Natural killer cell treated with Interleukin-12 subunit alpha and Interleukin-12 subunit beta and Interleukin-15 and Interleukin-18, amount 100 ng/mL, for 72 hours (primary cell): ENCODE results near the gene RPS13. TPM values are rescaled to one million over a fixed set of nuclear protein-coding genes. Genes with fewer than 3 reads are reported as not detected.
"Not testable (repeated sequence)": the region's sequence is repeated elsewhere in the genome, so short reads cannot be mapped to it uniquely, and the experiment has no call there.

Experiments
- ATAC-seq, 2 donors: fragments of 150-1000 bp; cut with Tn5 transposase in 1 of 2; sonication (Bioruptor Pico), chemical (Tn5 transposase) in 1 of 2; 2 replicates each; pipeline ENCODE4 v1.10.0; 2021
- DNase-seq: peaks from one replicate; pipeline ENCODE4 v3.0.0; 2022; ENCODE audit warnings: low spot score
- H3K27ac Mint-ChIP-seq, 2 donors: 1 replicate in 1 of 2; 2 replicates in 1 of 2; pipeline ENCODE4 v1.8.0; 2022; ENCODE audit warnings: mixed read lengths in 2 of 2, mild to moderate bottlenecking in 1 of 2, moderate library complexity in 1 of 2
- H3K27me3 Mint-ChIP-seq, 2 donors: 1 replicate in 1 of 2; 2 replicates in 1 of 2; pipeline ENCODE4 v1.8.0; 2022; ENCODE audit warnings: mixed read lengths in 2 of 2
- H3K36me3 Mint-ChIP-seq: one replicate; pipeline ENCODE4 v1.8.0; 2022; ENCODE audit warnings: mixed read lengths
- H3K4me1 Mint-ChIP-seq, 2 donors: 1 replicate in 1 of 2; 2 replicates in 1 of 2; pipeline ENCODE4 v1.8.0; 2022; ENCODE audit warnings: low read depth in 2 of 2, mixed read lengths in 2 of 2, mild to moderate bottlenecking in 1 of 2
- H3K4me3 Mint-ChIP-seq: one replicate; pipeline ENCODE4 v1.8.0; 2022; ENCODE audit warnings: mixed read lengths
- H3K9me3 Mint-ChIP-seq: 2 replicates; pipeline ENCODE4 v1.8.0; 2022; ENCODE audit warnings: mixed read lengths
- total RNA-seq, 2 donors: library from RNA; stranded (reverse); gene quantifications; one replicate each; pipeline ENCODE4 v1.2.3, GENCODE V29; 2022

The RPS13 gene
- total RNA-seq, 2 donors from 2014 or later, result 688 to 721 TPM

DNA sequence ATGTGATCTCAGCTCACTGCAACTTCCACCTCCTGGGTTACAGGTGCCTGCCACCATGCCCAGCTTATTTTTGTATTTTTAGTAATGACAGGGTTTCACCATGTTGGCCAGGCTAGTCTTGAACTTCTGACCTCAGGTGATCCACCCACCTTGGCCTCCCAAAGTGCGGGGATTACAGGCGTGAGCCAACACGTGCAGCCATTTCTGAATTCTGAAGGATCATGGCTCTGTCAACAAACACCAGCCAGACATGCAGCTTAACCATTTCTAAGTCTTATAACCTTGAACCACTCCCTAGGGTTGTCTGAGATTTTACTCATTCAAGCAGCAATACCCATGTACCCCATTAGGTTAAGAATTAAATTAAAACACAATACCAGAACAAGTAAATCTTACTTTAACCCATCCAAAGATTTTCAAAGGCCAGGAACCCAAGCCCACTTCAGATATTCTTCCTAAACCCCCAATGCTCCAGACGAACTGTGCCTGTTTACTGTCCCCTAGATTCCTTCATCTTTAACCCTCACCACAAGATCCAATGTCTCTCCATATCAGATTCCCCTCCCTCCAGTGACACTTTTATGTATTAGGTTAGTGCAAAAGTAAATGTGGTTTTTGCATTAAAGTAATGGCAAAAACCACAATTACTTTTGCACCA, 4.0 kb downstream of the RPS13 start:
- DNase-seq (no peak), ATAC-seq (no peak)
- Mint-ChIP-seq H3K27me3 (no peaks in the 10 kb centered on the region), H3K4me3 (no peak overlapping the region), H3K4me1 (peaks cover 33 to 39% of the 10 kb centered on the region in 2 donors), H3K9me3 (no peaks in the 10 kb centered on the region), H3K36me3 (peaks cover 35% of the 10 kb centered on the region), H3K27ac (peak overlapping the region in 1 of 2 donors; percentile 98)

DNA sequence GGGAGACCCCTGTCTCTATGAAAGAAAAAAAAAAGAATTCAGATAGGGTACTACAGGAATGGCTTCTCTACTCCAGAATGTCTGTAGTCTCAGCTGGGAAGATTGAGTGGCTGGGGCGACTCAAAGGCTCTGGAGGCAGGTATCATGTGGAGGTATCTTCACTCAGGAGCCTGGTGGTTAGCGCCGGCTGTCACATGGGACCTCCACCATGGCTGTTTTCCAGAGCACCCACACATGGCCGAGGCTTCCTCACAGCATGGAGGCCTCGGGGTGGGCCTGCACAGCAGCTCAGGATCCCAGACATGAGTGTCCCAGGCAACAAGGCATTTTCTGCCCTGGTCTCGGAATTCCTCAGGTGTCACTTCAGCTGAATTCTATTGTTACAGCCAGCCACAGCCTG, 10.1 kb downstream of the RPS13 start:
- Mint-ChIP-seq H3K36me3 (no peaks in the 10 kb centered on the region), H3K27ac (no peak overlapping the region), H3K4me3 (no peak overlapping the region), H3K9me3 (no peaks in the 10 kb centered on the region), H3K27me3 (no peaks in the 10 kb centered on the region), H3K4me1 (peaks cover 0 to 2% of the 10 kb centered on the region in 2 donors)
- no peak for DNase-seq
- ATAC-seq, result no peak

DNA sequence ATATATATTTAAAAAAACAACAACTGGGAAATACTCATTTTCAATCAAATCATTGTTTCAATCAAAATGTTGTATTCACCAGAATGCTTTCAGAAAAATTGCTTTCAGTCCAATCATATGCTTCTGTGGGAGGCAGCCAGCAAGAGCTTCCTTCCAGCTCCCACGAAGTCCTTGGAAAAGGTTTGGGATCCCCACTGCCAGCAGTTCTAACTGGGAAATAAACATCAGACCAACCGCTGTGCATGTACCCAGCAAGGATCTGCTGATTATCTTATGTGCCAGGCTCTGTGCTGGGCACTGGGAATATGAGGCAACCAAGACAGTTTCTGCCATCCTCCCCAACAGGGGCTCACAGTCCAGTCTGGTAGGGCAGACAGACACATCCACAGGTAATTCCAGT, 10.8 kb downstream of the RPS13 start:
- Mint-ChIP-seq H3K4me3 (no peak overlapping the region), H3K27me3 (no peaks in the 10 kb centered on the region), H3K27ac (no peak overlapping the region), H3K36me3 (no peaks in the 10 kb centered on the region), H3K4me1 (peaks cover 0 to 2% of the 10 kb centered on the region in 2 donors), H3K9me3 (no peaks in the 10 kb centered on the region)
- DNase-seq (no peak), ATAC-seq (no peak)

DNA sequence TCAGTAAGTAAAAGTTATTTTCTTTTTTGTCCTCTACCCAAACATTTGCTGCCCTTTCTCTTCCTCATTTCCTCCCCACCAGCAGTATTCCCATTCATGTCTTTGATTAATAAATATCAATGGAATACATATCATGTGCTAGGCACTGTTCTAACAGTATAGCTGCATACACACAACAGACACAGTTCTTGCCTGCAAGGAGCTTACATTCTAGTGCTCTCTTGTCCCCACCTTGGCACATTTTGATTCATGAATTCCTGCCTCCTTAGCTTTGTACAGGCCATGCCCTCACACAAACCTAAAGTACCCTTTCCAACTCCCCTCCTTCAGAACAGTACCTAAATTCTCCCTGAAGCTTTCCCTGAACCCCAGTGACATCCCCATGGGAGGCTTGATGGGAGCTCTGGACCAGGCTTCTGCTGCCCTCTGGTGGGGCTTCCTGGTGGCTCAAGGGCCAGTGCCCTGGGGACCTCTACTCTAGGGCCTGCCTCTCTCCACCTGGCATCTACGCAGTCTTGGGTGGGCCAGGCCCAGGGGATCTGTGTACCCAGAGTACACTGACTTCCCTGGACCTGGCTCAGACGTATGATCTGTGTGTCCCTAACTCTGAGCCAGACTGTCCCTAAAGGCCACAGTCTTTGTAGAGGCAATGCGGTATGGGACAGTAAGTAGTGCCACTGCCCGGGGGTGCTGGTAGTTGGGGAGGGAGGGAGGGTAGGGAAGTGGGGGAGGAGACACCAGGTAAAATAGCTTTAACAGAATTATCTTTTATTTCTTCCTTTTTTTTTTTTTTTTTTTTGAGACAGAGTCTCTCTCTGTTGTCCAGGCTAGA, 14.1 kb downstream of the RPS13 start:
- Mint-ChIP-seq H3K27ac (no peak overlapping the region), H3K4me3 (no peak overlapping the region), H3K27me3 (peaks cover 0 to 2% of the 10 kb centered on the region in 2 donors), H3K36me3 (no peaks in the 10 kb centered on the region), H3K9me3 (no peaks in the 10 kb centered on the region), H3K4me1 (no peaks in the 10 kb centered on the region)
- DNase-seq, result no peak
- ATAC-seq, result peak; percentile 68 to 77

DNA sequence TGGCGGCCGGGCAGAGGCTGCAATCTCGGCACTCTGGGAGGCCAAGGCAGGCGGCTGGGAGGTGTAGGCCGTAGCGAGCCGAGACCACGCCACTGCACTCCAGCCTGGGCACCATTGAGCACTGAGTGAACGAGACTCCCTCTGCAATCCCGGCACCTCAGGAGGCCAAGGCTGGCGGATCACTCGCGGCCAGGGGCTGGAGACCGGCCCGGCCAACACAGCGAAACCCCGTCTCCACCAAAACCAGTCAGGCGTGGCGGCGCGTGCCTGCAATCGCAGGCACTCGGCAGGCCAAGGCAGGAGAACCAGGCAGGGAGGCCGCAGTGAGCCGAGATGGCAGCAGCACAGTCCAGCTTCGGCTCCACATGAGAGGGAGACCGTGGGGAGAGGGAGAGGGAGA, 26.3 kb downstream of the RPS13 start:
- not testable (repeated sequence) for H3K9me3 Mint-ChIP-seq, H3K27me3 Mint-ChIP-seq, ATAC-seq, H3K4me3 Mint-ChIP-seq, H3K27ac Mint-ChIP-seq, DNase-seq, H3K36me3 Mint-ChIP-seq, H3K4me1 Mint-ChIP-seq

DNA sequence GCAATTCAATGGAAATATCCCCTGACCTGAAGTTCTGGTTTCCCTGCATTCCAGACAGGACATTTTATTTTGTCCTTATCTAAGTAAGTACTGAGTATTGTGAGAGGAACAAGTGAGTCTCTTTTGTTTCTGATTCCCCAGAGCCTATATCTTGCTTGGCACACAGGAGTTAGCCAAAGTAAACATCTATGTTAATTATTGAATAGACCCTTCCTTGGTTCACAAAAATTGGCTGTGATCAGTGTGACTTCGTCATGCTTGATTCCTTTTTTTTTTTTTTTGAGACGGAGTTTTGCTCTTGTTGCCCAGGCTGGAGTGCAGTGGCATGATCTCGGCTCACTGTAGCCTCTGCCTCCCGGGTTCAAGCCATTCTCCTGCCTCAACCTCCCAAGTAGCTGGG, 29.0 kb downstream of the RPS13 start:
- H3K36me3 Mint-ChIP-seq, H3K27ac Mint-ChIP-seq, H3K9me3 Mint-ChIP-seq, ATAC-seq, DNase-seq, H3K4me3 Mint-ChIP-seq, H3K4me1 Mint-ChIP-seq: not testable (repeated sequence)
- peaks cover 3 to 12% of the 10 kb centered on the region in 2 donors for H3K27me3 Mint-ChIP-seq

DNA sequence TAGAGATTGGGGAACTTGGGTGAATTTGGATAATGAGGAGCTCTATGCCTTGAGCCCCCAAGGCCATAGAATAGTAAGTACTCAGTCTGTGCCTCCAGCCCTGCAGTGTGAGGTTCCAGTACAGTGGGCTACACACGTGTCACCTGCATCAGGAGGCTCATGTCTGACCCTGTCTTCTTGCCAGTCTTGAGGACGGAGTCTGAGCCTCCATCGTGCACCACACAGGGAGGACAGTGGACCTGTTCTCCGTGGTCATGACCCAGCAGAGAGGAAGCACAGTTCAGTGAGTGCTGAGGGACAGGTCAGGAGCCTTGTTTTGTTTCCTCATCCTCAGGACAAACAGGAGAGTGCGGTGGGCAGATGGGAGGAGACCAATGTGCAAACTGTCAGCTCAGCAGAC, 30.8 kb downstream of the RPS13 start:
- ATAC-seq, result no peak
- H3K4me3 Mint-ChIP-seq, result no peak overlapping the region
- H3K9me3 Mint-ChIP-seq, result no peaks in the 10 kb centered on the region
- no peaks in the 10 kb centered on the region for H3K36me3 Mint-ChIP-seq
- H3K27me3 Mint-ChIP-seq, result peaks cover 11 to 12% of the 10 kb centered on the region in 2 donors
- DNase-seq, result no peak
- no peaks in the 10 kb centered on the region for H3K4me1 Mint-ChIP-seq
- H3K27ac Mint-ChIP-seq, result no peak overlapping the region

DNA sequence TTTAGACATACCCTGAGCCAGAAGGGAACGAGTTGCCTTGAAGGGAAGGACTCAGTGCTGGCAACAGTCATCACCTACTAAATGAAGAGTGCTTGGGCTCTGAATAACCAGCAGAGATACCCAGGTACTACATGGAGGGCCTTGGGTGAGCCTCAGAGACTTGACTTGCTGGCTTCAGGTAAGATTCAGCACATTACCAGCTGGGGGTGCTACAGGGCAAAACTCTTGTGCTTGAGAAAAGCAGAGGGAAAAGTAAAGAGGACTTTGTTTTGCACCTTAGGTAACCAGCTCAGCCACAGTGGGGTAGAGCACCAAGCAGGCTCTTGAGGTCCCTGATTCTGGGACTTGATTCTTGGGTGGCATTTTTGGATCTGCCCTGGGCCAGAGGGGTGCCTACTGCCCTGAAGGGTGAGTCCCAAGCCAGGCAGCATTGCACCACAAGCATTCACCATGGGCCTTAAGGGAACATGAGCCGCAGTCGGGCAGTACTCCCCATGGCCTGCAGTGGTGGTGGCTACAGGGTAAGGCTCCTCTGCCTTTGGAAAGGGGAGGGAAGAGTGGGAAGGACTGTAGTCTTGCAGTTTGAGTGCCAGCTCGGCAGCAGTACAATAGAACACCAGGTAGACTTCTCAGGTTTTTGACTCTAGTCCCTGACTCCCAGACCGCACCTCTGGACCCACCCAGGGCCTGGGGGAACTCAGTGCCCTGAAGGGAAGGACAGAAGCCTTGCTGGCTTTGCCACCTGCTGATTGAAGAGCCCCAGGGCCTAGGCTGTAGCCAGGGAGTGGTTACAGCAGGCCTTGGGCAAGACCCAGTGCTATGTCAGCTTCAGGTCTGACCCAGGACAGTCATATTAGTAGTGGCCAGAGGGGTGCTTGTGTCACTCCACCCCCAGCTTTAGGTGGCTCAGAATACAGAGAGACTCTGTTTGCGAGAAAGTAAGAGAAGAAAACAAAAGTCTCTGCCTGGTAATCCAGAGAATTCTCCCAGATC, 40.5 kb downstream of the RPS13 start:
- DNase-seq (no peak), ATAC-seq (no peak)
- no peaks in the 10 kb centered on the region for H3K9me3 Mint-ChIP-seq
- H3K4me3 Mint-ChIP-seq, result no peak overlapping the region
- H3K27ac Mint-ChIP-seq, result no peak overlapping the region
- no peaks in the 10 kb centered on the region for H3K4me1 Mint-ChIP-seq
- H3K27me3 Mint-ChIP-seq, result peaks cover 14 to 21% of the 10 kb centered on the region in 2 donors
- no peaks in the 10 kb centered on the region for H3K36me3 Mint-ChIP-seq

DNA sequence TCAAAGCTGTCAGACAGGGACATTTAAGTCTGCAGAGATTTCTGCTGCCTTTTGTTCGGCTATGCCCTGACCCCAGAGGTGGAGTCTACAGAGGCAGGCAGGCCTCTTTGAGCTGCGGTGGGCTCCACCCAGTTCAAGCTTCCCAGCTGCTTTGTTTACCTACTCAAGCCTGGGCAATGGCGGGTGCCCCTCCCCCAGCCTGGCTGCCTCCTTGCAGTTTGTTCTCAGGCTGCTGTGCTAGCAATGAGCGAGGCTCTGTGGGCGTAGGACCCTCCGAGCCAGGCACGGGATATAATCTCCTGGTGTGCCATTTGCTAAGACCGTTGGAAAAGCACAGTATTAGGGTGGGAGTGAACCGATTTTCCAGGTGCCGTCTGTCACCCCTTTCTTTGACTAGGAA, 43.4 kb downstream of the RPS13 start:
- H3K4me1 Mint-ChIP-seq, H3K27ac Mint-ChIP-seq, H3K36me3 Mint-ChIP-seq, H3K9me3 Mint-ChIP-seq, DNase-seq, ATAC-seq, H3K4me3 Mint-ChIP-seq: not testable (repeated sequence)
- peaks cover 9 to 16% of the 10 kb centered on the region in 2 donors for H3K27me3 Mint-ChIP-seq

DNA sequence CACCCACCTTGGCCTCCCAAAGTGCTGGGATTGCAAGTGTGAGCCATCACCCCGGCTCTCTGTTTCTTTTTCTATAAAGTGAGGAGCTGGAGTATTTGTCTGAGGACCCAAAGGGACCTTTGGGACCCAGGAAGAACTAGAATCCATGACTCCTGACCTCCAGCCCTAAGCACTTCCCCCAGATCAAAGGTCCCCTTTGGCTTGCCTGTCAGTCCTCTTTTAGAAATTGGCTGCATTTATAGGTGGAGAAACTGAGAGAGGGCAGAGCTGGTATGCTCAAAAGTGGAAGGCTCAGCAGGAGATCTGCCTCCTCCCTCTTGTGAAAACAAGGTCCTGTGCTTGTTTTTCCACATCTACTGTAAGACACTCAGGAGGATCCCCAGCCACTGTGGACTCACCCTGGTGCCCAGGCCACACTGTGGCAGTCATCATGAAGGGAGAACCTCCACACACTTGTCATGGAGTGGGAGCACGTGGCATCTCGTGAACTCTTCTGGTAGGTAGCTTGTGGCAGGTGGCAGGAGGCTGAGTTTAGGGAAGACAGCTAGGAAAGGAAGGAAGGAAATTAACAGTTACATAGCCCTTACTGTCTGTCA, 50.9 kb downstream of the RPS13 start:
- Mint-ChIP-seq H3K36me3 (no peaks in the 10 kb centered on the region), H3K9me3 (no peaks in the 10 kb centered on the region), H3K27me3 (peaks cover 6 to 13% of the 10 kb centered on the region in 2 donors), H3K4me3 (no peak overlapping the region), H3K4me1 (no peaks in the 10 kb centered on the region), H3K27ac (no peak overlapping the region)
- DNase-seq (no peak), ATAC-seq (no peak)

DNA sequence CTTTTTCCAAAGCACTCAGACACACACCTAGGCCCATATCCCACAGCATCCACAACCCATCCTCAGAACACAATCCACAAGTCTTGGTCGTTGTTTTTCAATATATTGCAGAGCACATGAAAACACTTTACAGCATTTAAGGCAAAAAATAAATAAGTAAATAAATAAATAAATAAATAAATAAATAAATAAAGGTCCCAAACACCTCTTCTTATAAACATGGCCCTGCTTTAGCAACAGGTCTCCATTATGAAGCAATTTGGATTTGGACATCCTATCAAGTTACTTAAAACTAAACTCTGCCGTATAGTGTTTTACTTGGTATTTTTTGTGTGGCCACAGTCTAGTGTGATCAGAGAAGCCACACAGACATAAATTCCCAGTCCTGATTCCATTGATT, 52.5 kb downstream of the RPS13 start:
- ATAC-seq (no peak), DNase-seq (no peak)
- Mint-ChIP-seq H3K4me3 (no peak overlapping the region), H3K27ac (no peak overlapping the region), H3K36me3 (no peaks in the 10 kb centered on the region), H3K9me3 (no peaks in the 10 kb centered on the region), H3K4me1 (no peaks in the 10 kb centered on the region), H3K27me3 (peaks cover 6 to 7% of the 10 kb centered on the region in 2 donors)
